ENCODE data around the gene MRPL12. TPM values are rescaled to one million over a fixed set of nuclear protein-coding genes. Genes with fewer than 3 reads are reported as not detected.

Gene MRPL12
- total RNA-seq, 1 experiment from 2014 or later: 140 TPM

- H2BK5ac ChIP-seq (ENCODE audit: insufficient read length, low read length): no peak overlapping the region
- peaks cover 26 to 50% (median 31%) of the 10 kb centered on the region in 3 experiments for H3K36me3 Mint-ChIP-seq (ENCODE audit: insufficient read depth in 1 of 3, low read depth in 3 of 3)
- no peak overlapping the region for H2BK12ac ChIP-seq (ENCODE audit: insufficient read length, low read depth, low read length)
- H2BK15ac ChIP-seq (ENCODE audit: low read depth, low read length): no peak overlapping the region
- no peak overlapping the region for H2BK20ac ChIP-seq (ENCODE audit: low read depth, low read length, poor library complexity, severe bottlenecking)
- H4K20me1 ChIP-seq (ENCODE audit: control insufficient read depth, insufficient read depth, insufficient read length): no peaks in the 10 kb centered on the region
- H3K4me1 Mint-ChIP-seq: peaks cover 19 to 26% of the 10 kb centered on the region in 2 experiments
- no peaks in the 10 kb centered on the region for H3K27me3 ChIP-seq (ENCODE audit: insufficient read depth, low read length)
- H3K9me3 ChIP-seq (ENCODE audit: control insufficient read depth, low read depth, low read length): no peaks in the 10 kb centered on the region
- no peak overlapping the region for H4K91ac ChIP-seq (ENCODE audit: insufficient read length, low read depth, low read length)
- H3K4me2 ChIP-seq (ENCODE audit: insufficient read depth, insufficient read length, low read length): no peak overlapping the region
- H3K9me3 Mint-ChIP-seq: no peaks in the 10 kb centered on the region; a peak in 1 of 5 replicates
- peaks cover 28% of the 10 kb centered on the region for H3K23me2 ChIP-seq (ENCODE audit: insufficient read length, low read depth, low read length, poor library complexity, severe bottlenecking)
- no peak overlapping the region for H4K8ac ChIP-seq (replicated peaks; ENCODE audit: insufficient read length, low read depth, low read length)
- no peak overlapping the region for H3K4me3 Mint-ChIP-seq
- H2AK5ac ChIP-seq (ENCODE audit: insufficient read length, low read length): no peak overlapping the region
- no peak overlapping the region for H3K4ac ChIP-seq (ENCODE audit: low read depth, low read length)
- no peak for DNase-seq
- H3K27me3 Mint-ChIP-seq (ENCODE audit: low read depth): no peaks in the 10 kb centered on the region
- H3K14ac ChIP-seq (ENCODE audit: insufficient read depth, low read length): no peak overlapping the region
- peaks cover 4% of the 10 kb centered on the region; the same call in 1 of the 2 replicates for H3K4me1 ChIP-seq (ENCODE audit: insufficient read depth, low read length)
- H3K18ac ChIP-seq (ENCODE audit: insufficient read length, low read depth, low read length): no peak overlapping the region
- WGBS (ENCODE audit: extremely low coverage, insufficient read length, low lambda C conversion rate): no CpG with 5 or more reads among the region's 25 CpGs
- no peak overlapping the region for H3T11ph ChIP-seq (ENCODE audit: low read length)
- no peak overlapping the region for H2BK120ac ChIP-seq (ENCODE audit: low read depth, low read length, poor library complexity, severe bottlenecking)
- H3K27ac ChIP-seq (ENCODE audit: insufficient read length, low read depth, low read length): no peak overlapping the region
- no peak overlapping the region for H3K9ac ChIP-seq (ENCODE audit: extremely low read depth, insufficient read length, low read length)
- no peak overlapping the region for H3K23ac ChIP-seq (ENCODE audit: insufficient read length, low read depth, low read length)
- H2AFZ ChIP-seq (ENCODE audit: low read length): no peak overlapping the region
- peaks cover 5% of the 10 kb centered on the region for H3K79me1 ChIP-seq (ENCODE audit: insufficient read depth, low read depth, low read length, poor library complexity, severe bottlenecking)
- no peak overlapping the region for H3K27ac Mint-ChIP-seq
- no peak for TF ChIP-seq CTCF (conservative IDR thresholded peaks at IDR 0.05)
- H3K79me2 ChIP-seq (ENCODE audit: insufficient read depth, low read length): peaks cover 8% of the 10 kb centered on the region; the same call in 1 of the 2 replicates
- no peak overlapping the region for H3K56ac ChIP-seq (ENCODE audit: insufficient read length, low read depth, low read length)
- H4K5ac ChIP-seq (ENCODE audit: insufficient read length, low read depth, low read length): no peak overlapping the region
These were observed 4.8 kb downstream of the MRPL12 start for GRCh38 chr17:81707725-81708646.

All from H9 (cell line).